Sigmoid colon (tissue), 7 donors: Measurements from ENCODE around the gene FMO3. TPM values are rescaled to one million over a fixed set of nuclear protein-coding genes. Genes with fewer than 3 reads are reported as not detected.

ENCODE experiments used
- DNase-seq: peaks from one replicate; pipeline ENCODE4 v3.0.0-alpha.2; 2019
- H3K27ac ChIP-seq, 4 donors: fragments of 200-600 bp; sonication (generic); one replicate each; pipeline ENCODE4 v1.5.1; 2016 to 2019; ENCODE audit warnings: mild to moderate bottlenecking in 1 of 4
- H3K27me3 ChIP-seq, 3 donors: fragments of 200-600 bp; sonication (generic); one replicate each; pipeline ENCODE4 v1.5.1; 2019; ENCODE audit warnings: mild to moderate bottlenecking in 1 of 3
- H3K36me3 ChIP-seq, 4 donors: fragments of 200-600 bp; sonication (generic); one replicate each; pipeline ENCODE4 v1.5.1; 2016 to 2019
- H3K4me1 ChIP-seq, 4 donors: fragments of 200-600 bp; sonication (generic); one replicate each; pipeline ENCODE4 v1.5.1; 2017 to 2019
- H3K4me3 ChIP-seq, 4 donors: fragments of 200-600 bp; sonication (generic); one replicate each; pipeline ENCODE4 v1.5.1; 2017 to 2019; ENCODE audit warnings: mild to moderate bottlenecking in 2 of 4, moderate library complexity in 1 of 4
- H3K9me3 ChIP-seq, 4 donors: fragments of 200-600 bp in 3 of 4; sonication (generic) in 3 of 4; one replicate each; pipeline versions ENCODE4 v1.5.1 to v1.6.1; 2013 to 2019
- EP300 ChIP-seq, 4 donors: sonication (generic); formaldehyde crosslinking; IDR thresholded peaks; one replicate each; pipeline ENCODE4 v1.6.1; 2017; ENCODE audit warnings: antibody characterized with exemption in 4 of 4
- POLR2A ChIP-seq, 2 donors: fragments of 450-650 bp; IDR thresholded peaks; one replicate each; pipeline ENCODE4 v1.6.1; 2016; ENCODE audit warnings: antibody characterized with exemption in 2 of 2, mild to moderate bottlenecking in 2 of 2, moderate library complexity in 2 of 2
- POLR2AphosphoS5 ChIP-seq, 4 donors: sonication (generic); formaldehyde crosslinking; IDR thresholded peaks; one replicate each; pipeline ENCODE4 v1.6.1; 2017; ENCODE audit warnings: antibody characterized with exemption in 4 of 4
- WGBS, 2 donors: extraction: QIAGEN DNeasy Blood & Tissue Kit; methylation state at CpG; one replicate each; pipeline ENCODE4 v1.1.7; 2013; 5-methylcytosine and 5-hydroxymethylcytosine counted together
- intact Hi-C: fragments of 100-400 bp; cut with DNase I; formaldehyde crosslinking; loops from one replicate; pipeline ENCODE4 v1.15.1; 2023
- polyA plus RNA-seq, 3 donors: library from polyadenylated mRNA; stranded (reverse); fragments of 200-250 nt; gene quantifications; one replicate each; pipeline ENCODE4 v1.2.3, GENCODE V29; 2013
- total RNA-seq, 4 donors: library from RNA; depleted of rRNA; stranded (reverse); fragments of >200 nt; gene quantifications; one replicate each; pipeline ENCODE4 v1.1.0, GENCODE V29; 2016
- TF ChIP-seq, protein P1 (sequence below), 4 experiments: fragments of 450-650 bp in 3 of 4; fragments of 200-600 bp in 1 of 4; IDR thresholded peaks; one replicate each; pipeline ENCODE4 v1.5.1; 2016 to 2019; ENCODE audit warnings: antibody characterized with exemption in 4 of 4, mild to moderate bottlenecking in 3 of 4, moderate library complexity in 2 of 4
- donor health status: healthy with polysubstance abuse.
- donor health status: Bipolar disorder and iron deficiency.
- donor health status: healthy.

FMO3 gene
- total RNA-seq, result 1 to 10 TPM in 2 of 4 donors, not detected in 2; 1.8 to 2.3 TPM
- polyA plus RNA-seq, result 1 to 10 TPM in 1 of 3 donors, under 1 TPM in 2; 0.82 to 1.8 (median 0.92) TPM

DNA sequence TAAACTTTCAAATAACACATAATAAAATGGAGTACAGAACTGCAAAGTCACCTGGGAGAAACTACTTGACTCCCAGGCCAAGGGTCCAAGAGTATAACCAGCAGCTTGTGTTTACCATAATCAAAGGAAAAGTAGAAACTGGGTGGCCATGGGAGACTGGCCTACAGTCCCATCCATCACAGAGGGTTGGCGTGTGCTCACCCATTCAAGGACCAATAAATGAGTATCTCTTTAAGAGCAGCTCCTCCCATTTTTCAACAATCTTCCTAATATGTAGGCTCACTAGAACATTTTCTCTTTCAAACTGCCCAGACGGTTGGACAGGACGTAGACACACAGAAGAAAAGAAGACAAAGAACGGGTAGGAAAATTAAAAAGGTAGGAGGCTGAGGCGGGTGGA lies at the start of gene FMO3:
Gene FMO3 (plus strand): TSS at position 302 of the 400 bp plus-strand sequence. CDS start 1,754 bp downstream, outside the sequence.
- intact Hi-C loops, result no loop called here
- WGBS, 2 donors, result 82 to 94% methylated on average over 5 of the region's 5 CpGs
- no peak for DNase-seq
- Histone ChIP-seq H3K4me3 (no peak within 1 kb of the TSS), H3K27me3 (no peaks in the 10 kb centered on the region), H3K36me3 (no peaks in the 10 kb centered on the region), H3K9me3 (no peaks in the 10 kb centered on the region), H3K27ac (no peak within 1 kb of the TSS), H3K4me1 (no peaks in the 10 kb centered on the region)
- TF ChIP-seq POLR2AphosphoS5 (IDR thresholded peaks at IDR 0.05), result no peak
- no peak for TF ChIP-seq POLR2A (IDR thresholded peaks at IDR 0.05)
- TF ChIP-seq EP300 (IDR thresholded peaks at IDR 0.05), result no peak
- TF ChIP-seq, protein P1, sequence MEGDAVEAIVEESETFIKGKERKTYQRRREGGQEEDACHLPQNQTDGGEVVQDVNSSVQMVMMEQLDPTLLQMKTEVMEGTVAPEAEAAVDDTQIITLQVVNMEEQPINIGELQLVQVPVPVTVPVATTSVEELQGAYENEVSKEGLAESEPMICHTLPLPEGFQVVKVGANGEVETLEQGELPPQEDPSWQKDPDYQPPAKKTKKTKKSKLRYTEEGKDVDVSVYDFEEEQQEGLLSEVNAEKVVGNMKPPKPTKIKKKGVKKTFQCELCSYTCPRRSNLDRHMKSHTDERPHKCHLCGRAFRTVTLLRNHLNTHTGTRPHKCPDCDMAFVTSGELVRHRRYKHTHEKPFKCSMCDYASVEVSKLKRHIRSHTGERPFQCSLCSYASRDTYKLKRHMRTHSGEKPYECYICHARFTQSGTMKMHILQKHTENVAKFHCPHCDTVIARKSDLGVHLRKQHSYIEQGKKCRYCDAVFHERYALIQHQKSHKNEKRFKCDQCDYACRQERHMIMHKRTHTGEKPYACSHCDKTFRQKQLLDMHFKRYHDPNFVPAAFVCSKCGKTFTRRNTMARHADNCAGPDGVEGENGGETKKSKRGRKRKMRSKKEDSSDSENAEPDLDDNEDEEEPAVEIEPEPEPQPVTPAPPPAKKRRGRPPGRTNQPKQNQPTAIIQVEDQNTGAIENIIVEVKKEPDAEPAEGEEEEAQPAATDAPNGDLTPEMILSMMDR (IDR thresholded peaks at IDR 0.05), result no peak

DNA sequence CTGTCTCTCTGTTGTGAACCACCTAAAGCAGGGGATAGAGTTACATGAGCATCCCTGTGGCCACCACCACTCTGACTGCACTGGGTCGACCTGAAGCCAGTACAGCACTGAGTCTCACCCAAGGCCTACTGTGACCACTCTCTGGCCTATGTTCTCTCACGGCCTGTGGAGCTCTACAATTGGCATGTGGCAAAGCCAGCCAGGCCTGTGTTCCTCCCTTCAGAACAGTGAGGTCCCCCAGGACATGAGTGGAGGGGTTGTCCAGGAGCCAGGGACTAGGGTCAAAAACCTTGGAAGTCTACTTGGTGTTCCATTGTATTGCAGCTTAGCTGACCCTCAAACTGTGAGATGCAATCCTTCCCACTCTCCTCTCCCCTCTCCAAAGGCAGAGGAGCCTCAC lies 42.7 kb upstream of the FMO3 start:
- no peak overlapping the region for H3K27ac ChIP-seq
- 76 to 81% methylated on average over 2 of the region's 2 CpGs for WGBS, 2 donors
- no peaks in the 10 kb centered on the region for H3K27me3 ChIP-seq
- TF ChIP-seq, protein P1 (IDR thresholded peaks at IDR 0.05), result no peak
- TF ChIP-seq EP300 (IDR thresholded peaks at IDR 0.05) (no peak), POLR2AphosphoS5 (IDR thresholded peaks at IDR 0.05) (no peak), POLR2A (IDR thresholded peaks at IDR 0.05) (no peak)
- no peak for DNase-seq
- intact Hi-C loops, result no loop called here
- H3K4me1 ChIP-seq, result no peaks in the 10 kb centered on the region
- H3K36me3 ChIP-seq, result no peaks in the 10 kb centered on the region
- H3K4me3 ChIP-seq, result no peak overlapping the region
- peaks cover 0 to 2% (median 0%) of the 10 kb centered on the region in 4 donors for H3K9me3 ChIP-seq

DNA sequence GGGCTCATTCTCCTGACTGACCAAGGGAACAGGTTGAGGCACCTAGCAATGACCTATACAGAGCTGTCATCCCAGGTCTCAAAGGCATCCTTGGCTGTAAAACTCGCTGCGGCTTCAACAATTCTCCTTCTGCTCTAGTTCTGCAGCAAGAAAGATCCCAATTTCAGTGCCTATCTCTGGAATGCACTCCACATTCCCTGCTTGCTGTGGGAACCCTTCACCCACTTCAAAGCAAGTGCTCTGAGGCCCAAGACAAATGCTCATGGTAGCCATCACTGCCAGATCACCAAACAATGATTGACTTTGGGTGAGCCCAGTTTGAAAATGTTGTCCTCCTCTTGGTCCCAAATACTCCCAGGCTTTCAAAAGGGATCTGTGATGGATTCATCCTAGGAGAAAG lies 37.7 kb upstream of the FMO3 start:
- H3K4me1 ChIP-seq, result no peaks in the 10 kb centered on the region
- no peak for DNase-seq
- TF ChIP-seq POLR2AphosphoS5 (IDR thresholded peaks at IDR 0.05) (no peak), EP300 (IDR thresholded peaks at IDR 0.05) (no peak), POLR2A (IDR thresholded peaks at IDR 0.05) (no peak)
- TF ChIP-seq, protein P1 (IDR thresholded peaks at IDR 0.05), result no peak
- H3K27ac ChIP-seq, result no peak overlapping the region
- intact Hi-C loops, result no loop called here
- no peaks in the 10 kb centered on the region for H3K27me3 ChIP-seq
- 90% methylated on average over 2 of the region's 2 CpGs for WGBS, 2 donors
- no peaks in the 10 kb centered on the region for H3K9me3 ChIP-seq
- no peaks in the 10 kb centered on the region for H3K36me3 ChIP-seq
- H3K4me3 ChIP-seq, result no peak overlapping the region

DNA sequence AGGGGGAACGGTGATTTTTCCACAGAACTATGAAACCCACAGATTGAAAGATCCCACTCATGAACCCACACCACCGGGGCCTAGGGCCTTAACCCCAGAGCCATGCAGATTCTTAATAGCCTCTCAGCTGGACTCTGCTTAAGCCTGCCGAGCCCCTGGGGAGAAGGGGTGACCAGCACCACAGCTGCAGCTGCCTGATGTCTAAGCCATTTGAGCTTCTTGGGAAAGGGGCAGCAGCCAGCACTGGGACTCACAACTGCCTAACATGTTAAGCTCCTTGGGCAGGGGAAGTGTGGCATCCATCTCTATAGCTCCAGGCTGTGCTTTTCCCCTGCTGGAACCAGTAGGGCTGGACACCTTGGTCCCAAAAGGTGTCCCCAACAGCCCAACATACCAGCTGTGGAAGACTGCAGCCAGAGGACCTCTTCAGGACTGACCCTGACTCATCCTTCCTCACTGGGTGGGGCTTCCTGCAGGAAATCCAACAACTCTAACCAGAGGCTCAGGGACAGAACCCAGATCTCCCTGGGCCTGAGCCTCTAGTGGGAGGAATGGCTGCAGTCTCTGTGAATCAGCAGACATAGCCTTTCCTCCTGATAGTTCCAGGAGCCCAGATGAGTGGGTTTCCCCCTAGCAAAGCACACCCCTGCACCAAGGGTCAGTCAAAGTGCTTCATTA lies 34.6 kb upstream of the FMO3 start:
- no peaks in the 10 kb centered on the region for H3K9me3 ChIP-seq
- WGBS, 2 donors, result 88 to 91% methylated on average over 3 of the region's 3 CpGs
- intact Hi-C loops, result no loop called here
- H3K27ac ChIP-seq, result no peak overlapping the region
- H3K4me1 ChIP-seq, result no peaks in the 10 kb centered on the region
- TF ChIP-seq, protein P1 (IDR thresholded peaks at IDR 0.05), result no peak
- no peak for TF ChIP-seq POLR2AphosphoS5 (IDR thresholded peaks at IDR 0.05)
- TF ChIP-seq EP300 (IDR thresholded peaks at IDR 0.05), result no peak
- TF ChIP-seq POLR2A (IDR thresholded peaks at IDR 0.05), result no peak
- DNase-seq, result no peak
- H3K4me3 ChIP-seq, result no peak overlapping the region
- H3K27me3 ChIP-seq, result no peaks in the 10 kb centered on the region
- no peaks in the 10 kb centered on the region for H3K36me3 ChIP-seq
